ENCODE measurements around the gene HRCT1. TPM values are rescaled to one million over a fixed set of nuclear protein-coding genes. Genes with fewer than 3 reads are reported as not detected.

HRCT1 gene
- total RNA-seq, 4 donors from 2014 or later, result 5.1 to 17.5 (median 11.3) TPM

DNA sequence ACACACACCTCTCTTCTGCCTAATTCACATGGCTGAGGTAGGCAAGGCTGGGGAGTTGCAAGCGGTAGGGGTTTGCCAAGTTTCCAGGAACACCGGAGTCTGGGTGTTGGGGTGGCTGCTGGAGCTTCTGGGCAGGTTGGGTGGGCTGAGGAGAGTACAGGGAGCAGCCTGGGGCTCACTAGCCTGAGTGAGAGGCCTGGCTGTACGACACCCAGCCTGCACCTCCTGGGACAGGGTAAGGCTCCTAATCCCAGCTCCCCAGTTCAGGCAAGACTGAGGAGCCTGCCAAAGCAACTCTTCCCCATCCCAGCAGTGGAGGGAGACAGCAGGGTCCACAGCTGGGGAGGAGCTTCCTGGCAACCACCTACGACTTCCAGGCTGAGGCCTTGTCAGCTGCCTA is 11.3 kb downstream of the HRCT1 start:
- DNase-seq (ENCODE audit: low spot score), result no peak
- ATAC-seq (ENCODE audit: low FRiP score), result no peak
- TF ChIP-seq, protein P1, sequence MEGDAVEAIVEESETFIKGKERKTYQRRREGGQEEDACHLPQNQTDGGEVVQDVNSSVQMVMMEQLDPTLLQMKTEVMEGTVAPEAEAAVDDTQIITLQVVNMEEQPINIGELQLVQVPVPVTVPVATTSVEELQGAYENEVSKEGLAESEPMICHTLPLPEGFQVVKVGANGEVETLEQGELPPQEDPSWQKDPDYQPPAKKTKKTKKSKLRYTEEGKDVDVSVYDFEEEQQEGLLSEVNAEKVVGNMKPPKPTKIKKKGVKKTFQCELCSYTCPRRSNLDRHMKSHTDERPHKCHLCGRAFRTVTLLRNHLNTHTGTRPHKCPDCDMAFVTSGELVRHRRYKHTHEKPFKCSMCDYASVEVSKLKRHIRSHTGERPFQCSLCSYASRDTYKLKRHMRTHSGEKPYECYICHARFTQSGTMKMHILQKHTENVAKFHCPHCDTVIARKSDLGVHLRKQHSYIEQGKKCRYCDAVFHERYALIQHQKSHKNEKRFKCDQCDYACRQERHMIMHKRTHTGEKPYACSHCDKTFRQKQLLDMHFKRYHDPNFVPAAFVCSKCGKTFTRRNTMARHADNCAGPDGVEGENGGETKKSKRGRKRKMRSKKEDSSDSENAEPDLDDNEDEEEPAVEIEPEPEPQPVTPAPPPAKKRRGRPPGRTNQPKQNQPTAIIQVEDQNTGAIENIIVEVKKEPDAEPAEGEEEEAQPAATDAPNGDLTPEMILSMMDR (IDR thresholded peaks at IDR 0.05), result no peak

DNA sequence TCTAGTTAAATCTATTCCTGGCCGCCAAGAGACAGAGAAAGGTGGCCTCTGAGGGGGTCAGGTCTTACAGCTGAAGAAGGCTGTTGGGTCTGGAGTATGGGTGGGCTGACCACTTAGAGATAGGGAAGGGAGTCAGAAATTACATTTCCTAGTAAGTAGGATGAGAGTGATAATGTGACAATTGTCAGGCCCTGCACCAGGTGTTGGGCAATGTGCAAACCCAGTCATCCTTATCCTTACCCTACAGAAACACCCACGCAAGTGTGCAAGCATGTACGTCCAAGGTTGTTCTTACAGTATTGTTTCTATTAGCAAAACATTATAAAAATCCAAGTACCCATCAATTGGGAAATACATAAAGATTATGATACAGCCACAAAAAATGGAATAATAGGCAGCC is 12.8 kb downstream of the HRCT1 start:
- TF ChIP-seq, protein P1 (IDR thresholded peaks at IDR 0.05), result no peak
- no peak for DNase-seq (ENCODE audit: low spot score)
- no peak for ATAC-seq (ENCODE audit: low FRiP score)

DNA sequence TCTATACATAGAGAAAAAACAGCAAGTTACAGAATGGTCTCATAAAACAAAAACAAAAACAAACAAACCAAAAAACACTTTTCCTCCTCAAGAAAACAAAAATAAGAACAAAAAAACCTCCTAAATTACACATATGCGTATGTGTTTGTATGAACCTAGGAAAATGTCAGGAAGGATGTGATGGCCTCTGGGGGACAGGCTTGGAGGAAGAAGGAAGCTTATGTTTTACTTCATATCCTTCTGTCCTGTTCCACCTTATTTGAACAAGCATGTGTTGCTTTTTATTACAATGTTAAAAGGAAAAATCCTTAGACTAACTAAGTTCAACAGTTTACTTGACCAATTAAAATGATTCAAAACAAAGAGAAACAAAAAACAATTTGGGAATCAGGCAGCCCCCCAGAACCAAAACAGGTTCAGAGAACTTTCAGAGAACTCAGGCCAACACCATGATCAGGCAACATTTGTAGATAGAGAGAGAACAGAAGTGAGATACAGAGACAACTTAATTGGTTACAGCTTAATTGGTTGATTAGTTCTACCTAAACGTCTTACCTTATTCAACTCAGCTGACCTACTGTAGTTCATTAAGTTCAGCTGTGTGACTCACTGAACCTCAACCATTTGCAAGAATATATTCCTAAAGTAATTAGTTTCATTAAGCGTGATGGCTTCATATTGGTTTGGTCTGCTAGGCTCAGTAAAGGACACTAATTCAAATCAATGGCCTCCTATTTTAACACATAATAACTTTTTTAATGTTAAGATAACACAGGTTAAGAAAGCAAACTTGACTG is 13.4 kb downstream of the HRCT1 start:
- ATAC-seq (ENCODE audit: low FRiP score), result no peak
- DNase-seq (ENCODE audit: low spot score), result no peak
- TF ChIP-seq, protein P1 (IDR thresholded peaks at IDR 0.05), result no peak

DNA sequence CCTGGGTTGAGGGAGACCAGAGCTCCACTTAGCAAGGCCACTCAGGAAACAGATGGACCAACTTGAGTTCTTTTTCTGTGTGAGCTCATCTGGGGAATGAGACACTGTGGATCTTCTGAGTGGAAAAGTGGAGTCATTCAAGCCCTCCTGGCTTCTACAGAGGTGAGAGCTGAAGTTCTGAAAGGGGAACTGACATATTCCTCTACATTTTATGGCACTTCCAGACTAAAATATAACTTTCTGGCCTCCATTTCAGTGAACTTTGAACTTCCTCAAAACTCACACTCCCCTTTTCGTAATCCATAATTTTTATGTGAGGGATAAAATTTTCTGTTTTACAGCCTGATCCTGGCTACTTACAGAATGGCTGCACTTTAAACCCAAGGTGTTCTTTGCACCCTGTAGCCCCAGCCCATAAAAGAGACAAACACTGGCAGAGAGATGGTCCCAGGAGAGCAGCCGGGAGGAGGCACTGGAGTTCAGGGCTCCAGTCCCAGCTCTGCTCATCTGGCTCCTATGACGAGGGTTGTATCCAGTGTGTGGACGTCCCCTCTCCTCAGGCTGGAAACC is 14.1 kb downstream of the HRCT1 start:
- TF ChIP-seq, protein P1 (IDR thresholded peaks at IDR 0.05), result no peak
- no peak for ATAC-seq (ENCODE audit: low FRiP score)
- DNase-seq (ENCODE audit: low spot score), result no peak

DNA sequence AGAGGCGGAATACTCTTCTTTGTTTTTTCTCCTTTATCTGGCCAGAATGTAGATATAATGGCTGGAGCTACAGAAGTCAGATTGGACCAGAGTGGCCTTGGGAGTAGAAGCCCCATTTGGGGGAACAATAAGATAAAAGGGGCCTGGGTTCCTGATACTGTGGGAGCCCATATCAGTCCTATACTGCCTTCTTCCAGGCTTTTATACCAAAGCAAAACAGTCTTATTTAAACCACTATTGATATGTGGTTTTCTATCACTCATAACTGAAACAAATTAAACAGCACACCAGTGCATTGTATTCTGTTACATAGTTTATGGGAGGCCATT is 17.6 kb downstream of the HRCT1 start:
- TF ChIP-seq, protein P1 (IDR thresholded peaks at IDR 0.05), result no peak
- DNase-seq (ENCODE audit: low spot score) (no peak), ATAC-seq (ENCODE audit: low FRiP score) (no peak)

DNA sequence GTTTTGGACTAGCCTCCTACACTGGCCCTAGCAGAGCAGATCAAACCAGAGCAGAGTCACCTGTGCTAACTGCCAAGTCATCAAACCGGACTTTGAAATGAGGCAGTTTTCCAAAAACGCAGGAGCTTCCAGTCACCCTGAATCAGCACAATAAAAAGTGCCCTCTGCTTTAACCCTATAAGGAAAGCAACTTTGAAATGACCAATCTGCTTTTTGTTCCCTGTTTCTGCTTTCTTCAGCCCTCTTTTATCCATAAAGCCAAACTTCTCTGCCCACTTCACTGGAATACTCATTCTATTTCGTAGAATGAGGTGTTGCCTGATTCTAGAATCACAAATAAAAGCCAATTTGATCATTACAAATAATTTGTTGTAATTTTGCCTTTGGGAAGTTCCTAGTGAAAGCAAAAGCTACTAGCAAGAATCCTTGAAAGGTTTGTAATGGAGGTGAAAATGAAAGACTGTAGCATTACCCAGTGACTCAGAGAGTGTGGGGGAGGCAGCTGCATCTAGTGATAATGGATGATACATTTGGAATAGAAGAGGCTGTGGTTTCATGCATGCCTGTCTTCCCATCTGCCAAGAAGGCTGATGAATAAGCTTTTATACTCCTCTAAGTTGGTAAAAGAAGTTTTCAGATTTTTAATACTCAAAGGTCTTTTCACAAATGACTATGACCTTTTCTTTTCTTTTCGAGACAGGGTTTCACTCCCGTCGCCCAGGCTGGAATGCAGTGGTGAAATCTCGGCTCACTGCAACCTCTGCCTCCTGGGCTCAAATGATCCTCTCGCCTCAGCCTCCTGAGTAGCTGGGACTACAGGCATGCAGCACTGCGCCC is 18.1 kb downstream of the HRCT1 start:
- DNase-seq (ENCODE audit: low spot score) (no peak), ATAC-seq (ENCODE audit: low FRiP score) (peak; percentile 96)
- TF ChIP-seq, protein P1 (IDR thresholded peaks at IDR 0.05), result no peak
